Activated effector memory CD4-positive, alpha-beta T cell treated with Interleukin-2 at 50 U/mL for 16 hours (primary cell): Measurements from ENCODE around the gene BET1L.
"Not testable (repeated sequence)": the region's sequence is repeated elsewhere in the genome, so short reads cannot be mapped to it uniquely, and the experiment has no call there.

ENCODE experiments used
- DNase-seq: peaks from one replicate; pipeline ENCODE4 v3.0.0-alpha.2; 2020

Gene BET1L

DNA sequence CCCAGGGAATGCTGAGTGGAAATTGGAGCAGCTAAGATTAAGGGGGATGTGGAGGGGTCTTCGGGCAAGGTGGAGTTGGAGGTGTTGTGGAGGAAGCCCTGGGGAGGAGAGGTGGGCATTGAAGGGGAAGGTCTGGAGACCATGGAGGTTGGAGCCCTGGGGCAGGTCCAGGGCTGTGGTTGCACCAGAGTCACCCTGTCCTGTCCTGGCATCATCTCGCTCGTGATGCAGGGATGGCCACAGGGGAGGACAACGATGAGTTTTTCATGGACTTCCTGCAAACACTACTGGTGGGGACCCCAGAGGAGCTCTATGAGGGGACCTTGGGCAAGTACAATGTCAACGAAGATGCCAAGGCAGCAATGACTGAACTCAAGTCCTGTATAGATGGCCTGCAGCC is 13.7 kb downstream of the BET1L start:
- not testable (repeated sequence) for DNase-seq

DNA sequence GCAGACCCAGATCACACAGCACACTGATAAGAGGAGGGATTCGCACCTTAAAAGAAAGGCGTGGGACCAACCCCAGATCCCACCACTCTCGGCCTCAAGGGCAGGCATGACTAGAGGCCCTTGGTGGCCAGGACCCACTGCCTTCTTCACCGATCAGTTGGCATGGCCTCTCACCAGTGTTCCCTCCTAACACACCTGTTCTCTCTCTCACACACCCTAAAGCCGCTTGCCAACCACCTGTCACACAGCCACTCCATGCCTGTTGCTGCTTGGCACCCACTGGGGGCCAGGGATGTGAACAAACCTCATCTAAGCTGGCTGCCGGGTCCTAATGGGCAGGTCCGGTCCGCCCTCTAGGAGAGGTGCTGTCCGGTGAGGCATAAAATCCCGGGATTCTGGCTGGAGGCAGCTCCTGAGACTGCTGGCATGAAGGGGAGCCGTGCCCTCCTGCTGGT is 14.5 kb downstream of the BET1L start, which contains the start of gene SCGB1C1:
SCGB1C1 (plus strand) TSS at position 405 of the 455 bp plus-strand sequence; CDS start at position 427, 22 bp downstream.
- not testable (repeated sequence) for DNase-seq

DNA sequence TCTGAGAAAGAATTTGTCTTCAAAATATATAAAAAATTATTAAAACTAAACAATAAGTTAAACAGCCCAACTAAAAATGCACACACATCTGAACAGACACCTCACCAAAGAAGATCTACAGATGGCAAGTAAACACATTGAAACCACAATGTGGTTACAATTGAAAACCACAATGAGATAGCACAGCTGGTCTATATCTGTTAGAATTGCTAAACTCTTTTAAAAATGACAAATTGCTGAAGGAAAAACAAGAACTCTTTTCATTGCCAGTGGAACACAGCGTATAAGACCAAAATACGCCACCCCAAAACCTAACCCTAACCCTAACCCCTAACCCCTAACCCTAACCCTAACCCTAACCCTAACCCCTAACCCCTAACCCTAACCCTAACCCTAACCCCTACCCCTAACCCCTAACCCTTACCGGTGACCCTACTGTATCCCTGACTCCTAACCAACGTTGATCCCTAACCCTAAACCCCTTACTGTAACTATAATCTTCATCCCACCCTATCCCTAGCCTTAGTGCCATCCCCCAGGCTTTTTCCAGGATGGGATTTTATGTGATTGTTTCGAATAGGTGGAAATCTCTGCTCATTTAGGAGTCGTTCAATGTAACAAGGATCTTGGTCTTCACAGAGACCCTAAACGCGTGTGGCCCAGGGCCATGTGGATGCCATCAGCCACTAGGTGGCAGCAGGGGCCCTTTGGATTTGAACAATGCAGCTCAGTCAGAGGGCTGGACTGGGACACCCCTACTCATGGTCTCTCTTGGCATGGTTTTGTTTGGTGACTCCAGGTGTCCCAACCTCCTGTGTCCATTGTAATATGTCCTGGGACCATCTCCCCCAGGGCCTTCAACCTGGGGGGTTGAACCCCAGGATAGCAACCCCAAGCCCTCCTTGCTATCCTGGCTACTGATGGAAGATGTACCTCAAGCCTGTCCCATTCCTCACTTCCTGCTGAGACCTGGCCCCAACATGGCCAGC is 15.4 kb downstream of the BET1L start:
- DNase-seq, result peak; percentile 29

DNA sequence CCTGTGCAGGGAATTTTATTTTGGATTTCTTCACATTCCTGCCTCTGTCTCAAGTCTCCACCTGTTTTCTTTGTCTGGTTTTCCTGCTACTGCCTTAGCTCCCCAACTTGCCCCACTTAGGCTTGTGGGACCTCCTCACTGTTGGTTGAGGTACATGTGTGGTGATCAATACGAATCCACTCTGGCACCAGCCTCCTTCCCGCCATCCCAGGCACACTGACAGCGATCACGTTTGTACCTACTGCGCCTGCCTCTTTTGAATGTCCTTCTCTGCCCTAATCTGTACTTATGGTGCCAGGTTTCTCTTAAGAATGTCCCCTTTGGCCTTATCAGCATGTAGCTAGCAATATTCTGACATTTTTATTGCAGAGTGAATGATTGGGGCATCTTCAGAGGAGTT is 16.7 kb downstream of the BET1L start:
- DNase-seq, result not testable (repeated sequence)

DNA sequence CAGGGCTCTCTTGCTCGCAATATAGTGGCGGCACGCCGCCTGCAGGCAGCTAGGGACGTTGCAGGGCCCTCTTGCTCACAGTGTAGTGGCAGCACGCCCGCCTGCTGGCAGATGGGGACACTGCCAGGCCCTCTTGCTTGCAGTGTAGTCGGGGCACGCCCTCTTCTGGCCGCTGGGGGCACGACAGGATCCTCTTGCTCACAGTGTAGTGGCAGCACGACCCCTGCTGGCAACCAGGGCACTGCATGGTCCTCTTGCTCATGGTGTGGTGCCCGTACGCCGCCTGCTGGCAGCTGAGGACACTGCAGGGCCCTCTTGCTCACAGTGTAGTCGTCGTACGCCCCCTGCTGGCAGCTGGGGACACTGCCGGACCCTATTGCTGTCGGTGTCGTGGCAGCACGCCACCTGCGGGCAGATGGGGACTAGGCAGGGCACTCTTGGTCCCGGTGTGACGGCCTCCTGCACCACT is 17.3 kb downstream of the BET1L start:
- DNase-seq, result not testable (repeated sequence)

DNA sequence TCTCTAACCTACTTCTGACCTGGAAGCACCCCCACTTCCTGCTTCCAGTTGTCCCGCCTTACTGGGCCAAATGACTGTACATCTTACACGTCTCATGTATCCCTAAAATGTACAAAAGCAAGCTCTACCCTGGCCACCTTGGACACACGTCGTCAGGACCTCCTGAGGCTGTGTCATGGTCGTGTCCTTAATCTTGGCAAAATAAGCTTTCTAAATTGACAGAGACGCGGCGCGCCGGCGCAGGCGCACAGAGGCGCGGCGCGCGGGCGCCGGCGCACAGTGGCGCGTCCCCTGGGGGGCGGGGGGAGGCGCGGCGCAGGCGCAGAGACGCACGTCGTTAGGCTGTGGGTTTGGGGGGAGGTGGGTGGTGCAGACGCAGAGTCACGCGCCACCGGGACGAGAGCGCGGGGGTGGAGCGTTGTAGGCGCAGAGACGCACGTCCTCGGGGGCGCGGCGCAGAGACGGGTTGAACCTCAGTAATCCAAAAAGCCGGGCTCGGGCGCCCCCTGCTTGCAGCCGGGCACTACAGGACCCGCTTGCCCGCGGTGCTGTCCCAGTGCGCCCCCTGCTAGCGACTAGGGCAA is 17.9 kb downstream of the BET1L start:
- not testable (repeated sequence) for DNase-seq

DNA sequence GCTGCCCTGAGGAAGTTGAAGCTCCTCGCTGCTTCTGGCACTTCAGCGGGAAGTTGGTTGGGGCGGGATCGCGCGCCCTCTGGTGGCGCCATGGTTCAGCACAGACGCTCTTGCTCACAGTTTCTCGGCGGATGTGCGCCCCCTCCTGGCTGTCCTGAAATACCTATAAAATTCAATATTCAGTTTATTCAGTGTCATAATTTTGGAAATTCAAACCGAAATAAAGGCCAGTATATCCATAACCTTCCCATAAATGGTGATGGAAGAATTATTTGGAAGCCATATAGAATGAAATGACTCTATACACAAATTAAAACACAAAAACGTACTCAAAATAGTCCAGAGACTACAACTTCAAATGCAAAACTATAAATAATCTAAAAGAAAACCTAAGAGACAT is 27.0 kb downstream of the BET1L start:
- not testable (repeated sequence) for DNase-seq
